ENCODE results near the gene PLCG2. TPM values are rescaled to one million over a fixed set of nuclear protein-coding genes. Genes with fewer than 3 reads are reported as not detected.

The PLCG2 gene
- total RNA-seq, 1 donor from 2014 or later = 1.7 TPM

DNA sequence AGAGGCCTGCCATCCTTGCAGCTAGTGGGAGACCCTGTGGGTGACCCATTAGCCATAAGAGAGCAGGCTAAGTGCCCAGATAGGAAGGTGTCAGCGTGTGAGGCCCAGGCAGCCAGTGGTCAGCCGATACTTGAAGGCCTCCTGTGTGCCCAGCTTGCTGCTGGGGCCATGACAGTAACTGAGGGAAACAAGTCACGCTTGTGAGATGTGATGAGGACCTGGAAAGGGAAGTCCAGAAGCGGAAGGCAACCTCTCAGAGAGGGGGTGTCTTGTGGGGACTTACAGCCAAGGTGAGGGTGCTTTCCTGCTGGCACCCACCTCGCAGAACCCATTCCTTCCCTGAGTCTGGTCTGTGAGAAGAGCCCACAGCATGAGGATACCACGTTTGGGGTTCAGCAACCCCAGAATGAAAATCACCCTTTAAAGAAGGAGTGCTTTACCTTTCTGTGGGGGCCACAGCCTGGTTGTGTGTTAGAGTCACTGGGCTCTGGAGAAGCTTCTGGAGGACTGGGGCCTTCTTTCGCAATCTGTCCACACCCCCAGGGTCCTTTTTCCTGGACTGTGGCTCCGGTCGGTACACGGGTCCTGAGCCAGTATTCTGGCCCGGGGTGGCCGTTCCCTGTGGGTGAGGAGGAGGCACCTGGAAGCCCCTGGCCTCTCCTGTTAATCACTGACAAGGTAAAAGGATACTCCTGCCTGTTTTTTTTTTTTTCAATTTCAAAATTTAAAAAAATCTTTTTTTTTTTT is 53.9 kb downstream of the PLCG2 start:
- Mint-ChIP-seq H3K36me3 (ENCODE audit: low read depth) (no peaks in the 10 kb centered on the region), H3K27me3 (ENCODE audit: low read depth) (no peaks in the 10 kb centered on the region), H3K9me3 (no peaks in the 10 kb centered on the region), H3K4me3 (no peak overlapping the region), H3K4me1 (no peaks in the 10 kb centered on the region), H3K27ac (ENCODE audit: unreplicated experiment) (no peak overlapping the region)
- DNase-seq (ENCODE audit: low read depth, low spot score) = no peak
- no peak for TF ChIP-seq CTCF (conservative IDR thresholded peaks at IDR 0.05)

DNA sequence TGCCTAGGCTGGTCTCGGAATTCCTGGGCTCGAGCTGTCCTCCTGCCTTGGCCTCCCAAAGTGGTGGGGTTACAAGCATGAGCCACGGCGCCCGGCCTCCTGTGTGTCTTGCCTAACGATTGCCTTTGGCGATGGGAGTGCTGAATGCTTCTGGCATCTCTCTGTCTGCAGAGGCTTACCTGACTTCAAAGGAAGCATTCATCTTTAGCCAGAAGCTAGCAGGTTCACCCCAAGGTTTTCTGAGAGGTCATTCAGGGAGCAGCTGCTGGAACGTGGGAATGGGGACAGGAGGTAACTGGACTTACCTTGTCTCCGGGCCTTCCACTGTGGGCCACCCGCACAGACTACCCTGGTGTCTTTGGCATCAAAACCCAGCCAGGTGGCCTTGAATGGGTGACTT is 54.7 kb downstream of the PLCG2 start:
- Mint-ChIP-seq H3K27me3 (ENCODE audit: low read depth) (no peaks in the 10 kb centered on the region), H3K4me3 (no peak overlapping the region), H3K4me1 (no peaks in the 10 kb centered on the region), H3K27ac (ENCODE audit: unreplicated experiment) (no peak overlapping the region), H3K9me3 (no peaks in the 10 kb centered on the region), H3K36me3 (ENCODE audit: low read depth) (no peaks in the 10 kb centered on the region)
- no peak for DNase-seq (ENCODE audit: low read depth, low spot score)
- no peak for TF ChIP-seq CTCF (conservative IDR thresholded peaks at IDR 0.05)

- Mint-ChIP-seq H3K27ac (ENCODE audit: unreplicated experiment) (no peak overlapping the region), H3K36me3 (ENCODE audit: low read depth) (no peaks in the 10 kb centered on the region), H3K4me1 (no peaks in the 10 kb centered on the region), H3K9me3 (no peaks in the 10 kb centered on the region), H3K4me3 (no peak overlapping the region), H3K27me3 (ENCODE audit: low read depth) (no peaks in the 10 kb centered on the region)
- TF ChIP-seq CTCF (conservative IDR thresholded peaks at IDR 0.05) = no peak
- no peak for DNase-seq (ENCODE audit: low read depth, low spot score)
Observed at GRCh38 chr16:81834868-81835267, 55.8 kb downstream of the PLCG2 start.

DNA sequence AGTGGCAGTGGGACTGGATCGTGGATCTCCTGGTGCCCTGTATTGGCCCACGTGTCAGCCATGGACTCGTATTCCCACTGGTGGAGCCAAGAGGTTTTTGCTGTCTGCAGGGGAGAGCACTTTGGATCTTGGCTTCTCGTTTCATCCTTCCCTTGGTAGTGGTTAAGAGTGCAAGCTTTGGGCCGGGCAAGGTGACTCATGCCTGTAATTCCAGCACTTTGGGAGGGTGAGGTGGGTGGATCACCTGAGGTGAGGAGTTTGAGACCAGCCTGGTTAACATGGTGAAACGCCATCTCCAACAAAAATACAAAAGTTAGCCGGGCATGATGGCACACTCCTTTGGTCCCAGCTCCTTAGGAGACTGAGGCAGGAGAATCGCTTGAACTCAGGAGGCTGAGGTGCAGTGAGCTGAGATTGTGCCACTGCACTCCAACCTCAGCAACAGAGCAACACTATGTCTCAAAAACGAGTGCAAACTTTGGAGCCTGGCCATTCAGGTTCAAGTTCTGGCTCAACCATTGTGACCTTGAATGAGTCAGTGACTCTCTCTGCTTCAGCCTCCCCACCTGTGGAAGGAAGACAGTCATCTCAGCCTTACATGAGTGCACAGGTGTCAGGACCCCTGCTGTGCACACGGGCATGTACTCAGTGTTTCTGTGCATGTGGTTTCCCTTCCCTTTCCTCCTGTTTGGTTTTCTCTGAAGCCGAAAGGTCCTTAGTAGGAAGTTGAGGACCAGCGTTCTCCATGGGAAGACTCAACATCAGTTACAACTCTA is 57.4 kb downstream of the PLCG2 start:
- H3K36me3 Mint-ChIP-seq (ENCODE audit: low read depth) = no peaks in the 10 kb centered on the region

DNA sequence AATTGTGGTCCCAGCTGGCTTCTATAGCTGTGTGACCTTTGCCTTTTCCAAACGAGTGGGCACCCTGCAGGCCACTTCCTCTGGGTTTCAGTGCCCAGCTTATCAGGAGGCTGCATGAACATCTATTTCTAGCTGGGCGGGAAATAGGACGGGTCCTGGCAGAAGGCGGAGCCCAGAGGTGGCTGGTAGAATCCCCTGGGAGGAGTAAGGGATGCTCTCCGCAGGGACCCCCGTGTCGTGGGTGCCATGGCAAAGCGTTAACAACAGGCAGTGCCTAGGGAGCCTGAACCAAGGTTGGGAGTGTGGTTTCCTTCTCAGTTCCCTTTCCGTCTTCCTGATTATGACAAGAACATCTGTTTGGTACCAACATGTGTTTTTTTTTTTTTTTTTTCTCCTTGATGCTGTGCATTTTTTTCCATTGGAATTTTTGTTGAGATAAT is 58.2 kb downstream of the PLCG2 start:
- H3K27me3 Mint-ChIP-seq (ENCODE audit: low read depth) = peaks cover 2% of the 10 kb centered on the region
- no peak for TF ChIP-seq CTCF (conservative IDR thresholded peaks at IDR 0.05)
- H3K9me3 Mint-ChIP-seq = no peaks in the 10 kb centered on the region
- H3K4me1 Mint-ChIP-seq = no peaks in the 10 kb centered on the region
- no peak overlapping the region for H3K4me3 Mint-ChIP-seq
- no peak overlapping the region for H3K27ac Mint-ChIP-seq (ENCODE audit: unreplicated experiment)
- DNase-seq (ENCODE audit: low read depth, low spot score) = no peak
- H3K36me3 Mint-ChIP-seq (ENCODE audit: low read depth) = no peaks in the 10 kb centered on the region

More for the DNA sequence above, 57.4 kb downstream of the PLCG2 start:
- H3K4me1 Mint-ChIP-seq = no peaks in the 10 kb centered on the region
- DNase-seq (ENCODE audit: low read depth, low spot score) = no peak
- no peak overlapping the region for H3K4me3 Mint-ChIP-seq
- H3K9me3 Mint-ChIP-seq = no peaks in the 10 kb centered on the region
- H3K27ac Mint-ChIP-seq (ENCODE audit: unreplicated experiment) = no peak overlapping the region
- no peak for TF ChIP-seq CTCF (conservative IDR thresholded peaks at IDR 0.05)
- no peaks in the 10 kb centered on the region for H3K27me3 Mint-ChIP-seq (ENCODE audit: low read depth)

All from neural crest cell (in vitro differentiated cells).